ENCODE data around the gene PMS2. TPM values are rescaled to one million over a fixed set of nuclear protein-coding genes. Genes with fewer than 3 reads are reported as not detected.

Gene PMS2
- total and polyA plus RNA-seq, 9 of the 15 experiments (the other 6 are each of a cell fraction or from before 2014, with no cell fraction given) = 4.9 to 27.6 (median 16.5) TPM

GRCh38 chr7:6015917-6016652, 7.2 kb upstream of the PMS2 start (continued):
- TF ChIP-seq ZNF518B (CRISPR knock-in tag; IDR thresholded peaks at IDR 0.05) (no peak), DLX4 (CRISPR knock-in tag; IDR thresholded peaks at IDR 0.05) (no peak), MYBL2 (IDR thresholded peaks at IDR 0.05; ENCODE audit: low read depth) (no peak), MYBL2 (CRISPR knock-in tag; IDR thresholded peaks at IDR 0.05; ENCODE audit: borderline replicate concordance) (no peak), STAG1 (CRISPR knock-in tag; IDR thresholded peaks at IDR 0.05; ENCODE audit: borderline replicate concordance) (no peak), NR1H2 (CRISPR knock-in tag; IDR thresholded peaks at IDR 0.05) (no peak), FOXA1 (IDR thresholded peaks at IDR 0.05; ENCODE audit: borderline replicate concordance) (no peak), ZNF436 (CRISPR knock-in tag; IDR thresholded peaks at IDR 0.05) (no peak), ZHX1 (conservative IDR thresholded peaks at IDR 0.05; ENCODE audit: low read length) (no peak), ETV1 (tag; conservative IDR thresholded peaks at IDR 0.05; ENCODE audit: low read depth) (no peak; the same call in none of the 2 replicates), MYNN (IDR thresholded peaks at IDR 0.05) (no peak), MYNN (CRISPR knock-in tag; IDR thresholded peaks at IDR 0.05) (no peak), JUNB (CRISPR knock-in tag; conservative IDR thresholded peaks at IDR 0.05) (no peak), BDP1 (IDR thresholded peaks at IDR 0.05; ENCODE audit: insufficient read depth, insufficient read length) (no peak)
